Tibial artery (tissue), 4 donors: ENCODE measurements around the gene ZBTB17.
A peak's percentile ranks its signal among the peaks of the same experiment; 100 is the strongest.
"Not testable (repeated sequence)": the region's sequence is repeated elsewhere in the genome, so short reads cannot be mapped to it uniquely, and the experiment has no call there.

Experiments used
- DNase-seq, 2 donors: peaks; one replicate each; pipeline ENCODE4 v3.0.0-alpha.2; 2019
- H3K27ac ChIP-seq, 2 donors: fragments of 200-600 bp; sonication (generic) in 1 of 2; 1 replicate in 1 of 2; 2 replicates in 1 of 2; pipeline ENCODE4 v1.5.1; 2018 to 2019; ENCODE audit warnings: mild to moderate bottlenecking in 1 of 2
- H3K27me3 ChIP-seq, 2 donors: fragments of 200-600 bp; sonication (generic) in 1 of 2; one replicate each; pipeline versions ENCODE4 v1.5.1 to v1.6.0; 2016 to 2019
- H3K36me3 ChIP-seq, 3 donors: fragments of 200-600 bp; sonication (generic) in 2 of 3; one replicate each; pipeline ENCODE4 v1.5.1; 2016 to 2019; ENCODE audit warnings: mild to moderate bottlenecking in 2 of 3
- H3K4me1 ChIP-seq, 4 donors: fragments of 200-600 bp; sonication (generic) in 2 of 4; 1 replicate in 3 of 4; 2 replicates in 1 of 4; pipeline ENCODE4 v1.5.1; 2016 to 2019
- H3K4me3 ChIP-seq, 2 donors: fragments of 200-600 bp; sonication (generic) in 1 of 2; 1 replicate in 1 of 2; 2 replicates in 1 of 2; pipeline ENCODE4 v1.5.1; 2018 to 2019; ENCODE audit warnings: mild to moderate bottlenecking in 2 of 2
- H3K9me3 ChIP-seq, 3 donors: fragments of 200-600 bp; sonication (generic) in 1 of 3; one replicate each; pipeline ENCODE4 v1.5.1; 2016 to 2019
- intact Hi-C: fragments of 100-400 bp; cut with DNase I; formaldehyde crosslinking; loops from one replicate; pipeline ENCODE4 v1.15.0; 2023; ENCODE audit warnings: low total_unique reads
- TF ChIP-seq, protein P1 (sequence below), 2 experiments: fragments of 200-600 bp in 1 of 2; fragments of 450-650 bp in 1 of 2; IDR thresholded peaks; one replicate each; pipeline ENCODE4 v1.5.1; 2017 to 2019; ENCODE audit warnings: antibody characterized with exemption in 2 of 2, mild to moderate bottlenecking in 1 of 2, moderate library complexity in 1 of 2

Gene ZBTB17

DNA sequence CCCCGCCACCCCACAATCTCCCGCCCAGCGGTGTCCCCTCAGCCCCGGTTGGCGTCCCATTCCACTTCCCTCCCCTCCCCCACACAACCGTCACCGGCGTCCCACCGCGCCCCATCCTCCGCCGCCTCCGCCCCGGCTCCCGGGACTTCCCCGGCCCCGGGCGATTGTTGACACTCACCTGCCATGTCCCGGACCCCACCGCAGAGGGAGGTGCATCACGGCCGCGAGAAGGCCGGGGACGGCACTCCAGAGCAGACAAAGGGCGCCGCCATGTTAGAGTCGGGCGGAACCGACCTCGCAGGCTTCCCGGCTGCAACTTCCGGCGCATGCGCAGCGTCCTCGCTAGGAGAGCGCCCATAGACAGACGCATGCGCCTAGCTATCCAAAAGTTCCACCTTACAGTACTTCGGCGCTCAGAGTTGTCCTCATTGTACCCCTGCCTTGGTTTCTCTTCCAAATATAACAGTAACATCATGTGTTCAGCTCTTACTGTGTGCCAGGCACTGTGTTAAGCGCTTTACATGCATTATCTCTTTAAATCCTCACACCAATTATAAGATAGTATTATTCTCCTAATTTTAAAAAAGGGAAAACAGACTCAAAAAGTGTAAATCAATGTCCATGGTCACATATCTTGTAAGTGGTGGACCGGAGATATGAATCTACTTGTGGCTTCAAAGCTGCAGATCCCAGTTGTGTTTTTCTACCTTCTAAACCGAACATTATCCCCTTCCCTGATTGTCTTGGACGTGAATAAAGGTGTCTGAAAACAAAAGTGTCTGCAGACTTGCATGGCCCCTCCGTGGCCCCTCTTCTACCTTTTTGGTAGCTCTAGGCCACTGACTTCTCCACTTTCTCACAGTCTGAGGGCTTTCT, at the start of gene ZBTB17:
Gene ZBTB17 (minus strand): TSS at position 297 of the 876 bp plus-strand sequence. CDS start 27,606 bp downstream, outside the sequence.
- intact Hi-C loops: no loop called here
- TF ChIP-seq, protein P1, sequence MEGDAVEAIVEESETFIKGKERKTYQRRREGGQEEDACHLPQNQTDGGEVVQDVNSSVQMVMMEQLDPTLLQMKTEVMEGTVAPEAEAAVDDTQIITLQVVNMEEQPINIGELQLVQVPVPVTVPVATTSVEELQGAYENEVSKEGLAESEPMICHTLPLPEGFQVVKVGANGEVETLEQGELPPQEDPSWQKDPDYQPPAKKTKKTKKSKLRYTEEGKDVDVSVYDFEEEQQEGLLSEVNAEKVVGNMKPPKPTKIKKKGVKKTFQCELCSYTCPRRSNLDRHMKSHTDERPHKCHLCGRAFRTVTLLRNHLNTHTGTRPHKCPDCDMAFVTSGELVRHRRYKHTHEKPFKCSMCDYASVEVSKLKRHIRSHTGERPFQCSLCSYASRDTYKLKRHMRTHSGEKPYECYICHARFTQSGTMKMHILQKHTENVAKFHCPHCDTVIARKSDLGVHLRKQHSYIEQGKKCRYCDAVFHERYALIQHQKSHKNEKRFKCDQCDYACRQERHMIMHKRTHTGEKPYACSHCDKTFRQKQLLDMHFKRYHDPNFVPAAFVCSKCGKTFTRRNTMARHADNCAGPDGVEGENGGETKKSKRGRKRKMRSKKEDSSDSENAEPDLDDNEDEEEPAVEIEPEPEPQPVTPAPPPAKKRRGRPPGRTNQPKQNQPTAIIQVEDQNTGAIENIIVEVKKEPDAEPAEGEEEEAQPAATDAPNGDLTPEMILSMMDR (IDR thresholded peaks at IDR 0.05): no peak
- Histone ChIP-seq H3K9me3 (no peaks in the 10 kb centered on the region), H3K27me3 (no peaks in the 10 kb centered on the region), H3K4me1 (peaks cover 0 to 29% (median 17%) of the 10 kb centered on the region in 4 donors), H3K4me3 (peak within 1 kb of the TSS; percentile 70 to 97), H3K36me3 (peaks cover 0 to 18% (median 15%) of the 10 kb centered on the region in 3 donors), H3K27ac (peak within 1 kb of the TSS; percentile 71 to 83)
- DNase-seq: peak; percentile 92 to 95

DNA sequence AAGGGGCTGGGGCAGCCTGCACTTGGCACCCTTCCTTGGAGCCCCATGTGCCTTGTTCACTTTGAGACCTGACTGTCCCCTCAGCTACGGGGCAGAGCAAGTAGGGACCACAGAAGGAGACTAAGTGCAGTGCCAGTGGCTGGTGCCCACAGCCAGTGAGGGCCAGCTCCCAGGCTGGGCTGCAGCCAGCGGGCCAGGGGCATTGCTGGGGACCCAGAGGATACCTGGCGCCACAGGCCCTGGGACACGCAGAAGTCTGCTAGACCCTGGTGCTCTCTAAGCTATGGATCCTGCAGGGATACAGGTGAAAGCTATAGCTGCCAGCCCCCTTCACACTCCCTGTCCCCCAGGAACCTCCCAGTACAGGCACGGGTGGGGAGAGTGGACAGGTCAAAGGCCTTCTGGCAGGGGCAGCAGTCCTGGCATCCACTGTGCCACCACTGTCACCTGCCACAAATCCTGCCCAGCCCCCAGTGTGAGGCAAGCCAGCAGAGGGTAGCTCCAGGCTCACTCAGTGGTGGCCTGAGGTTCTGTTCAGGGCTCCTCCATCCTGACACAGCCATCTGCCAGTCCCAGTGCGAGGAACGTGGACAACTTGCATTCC, 47.3 kb upstream of the ZBTB17 start:
- TF ChIP-seq, protein P1 (IDR thresholded peaks at IDR 0.05): no peak
- Histone ChIP-seq H3K9me3 (no peaks in the 10 kb centered on the region), H3K27ac (no peak overlapping the region), H3K36me3 (no peaks in the 10 kb centered on the region), H3K4me3 (no peak overlapping the region), H3K27me3 (no peaks in the 10 kb centered on the region), H3K4me1 (peaks cover 9 to 37% (median 34%) of the 10 kb centered on the region in 4 donors)
- DNase-seq: no peak
- intact Hi-C loops: no loop called here

DNA sequence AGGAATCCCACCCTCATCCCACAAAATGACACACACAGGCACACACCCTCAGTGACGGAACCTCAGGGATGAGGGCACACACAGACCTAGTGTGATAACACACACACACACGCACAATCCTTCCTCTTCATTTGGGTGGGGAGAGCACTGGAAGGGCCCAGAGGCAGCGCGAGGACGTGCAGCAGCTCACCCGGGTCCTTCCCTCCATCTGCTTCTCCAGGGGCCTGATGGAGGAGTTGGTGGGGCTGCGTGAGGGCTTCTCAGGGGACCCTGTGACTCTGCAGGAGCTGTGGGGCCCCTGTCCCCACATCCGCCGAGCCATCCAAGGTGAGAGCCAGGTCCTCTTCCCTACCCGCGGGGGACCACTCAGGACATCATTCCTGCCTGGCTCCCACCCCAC, 46.5 kb upstream of the ZBTB17 start:
- Histone ChIP-seq H3K9me3 (no peaks in the 10 kb centered on the region), H3K36me3 (no peaks in the 10 kb centered on the region), H3K27me3 (no peaks in the 10 kb centered on the region), H3K4me1 (peaks cover 9 to 40% (median 36%) of the 10 kb centered on the region in 4 donors), H3K4me3 (no peak overlapping the region), H3K27ac (peak overlapping the region in 1 of 2 donors; percentile 99)
- DNase-seq: no peak
- TF ChIP-seq, protein P1 (IDR thresholded peaks at IDR 0.05): no peak
- intact Hi-C loops: no loop called here

DNA sequence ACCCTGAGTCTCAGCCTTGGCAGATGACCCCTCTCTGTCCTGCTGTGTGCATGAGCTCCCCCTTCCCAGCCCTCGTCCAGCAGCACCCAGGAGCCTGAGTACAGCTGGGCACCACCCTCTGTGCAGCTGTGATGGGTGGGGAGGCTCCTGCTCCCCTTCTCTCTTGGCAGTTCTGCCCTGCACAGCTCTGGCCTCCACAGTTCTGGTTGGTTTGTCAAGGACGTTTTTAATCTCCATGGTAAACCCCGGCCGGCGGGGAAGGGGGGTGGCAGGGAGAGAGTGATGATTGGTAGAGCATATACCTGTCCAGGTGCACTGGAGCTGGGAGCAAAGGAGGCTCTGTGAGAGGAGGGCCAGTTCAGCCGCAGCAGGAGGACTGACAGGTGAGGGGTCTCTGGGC, 45.8 kb upstream of the ZBTB17 start, which contains the start of gene CLCNKA:
Gene CLCNKA (plus strand): TSS at position 356 of the 400 bp plus-strand sequence. CDS start 584 bp downstream, outside the sequence.
- Histone ChIP-seq H3K36me3 (no peaks in the 10 kb centered on the region), H3K27ac (peak within 1 kb of the TSS; percentile 89 to 99), H3K4me1 (peaks cover 9 to 37% (median 29%) of the 10 kb centered on the region in 4 donors), H3K4me3 (no peak within 1 kb of the TSS), H3K27me3 (no peaks in the 10 kb centered on the region), H3K9me3 (no peaks in the 10 kb centered on the region)
- intact Hi-C loops: no loop called here
- no peak for DNase-seq
- TF ChIP-seq, protein P1 (IDR thresholded peaks at IDR 0.05): no peak

DNA sequence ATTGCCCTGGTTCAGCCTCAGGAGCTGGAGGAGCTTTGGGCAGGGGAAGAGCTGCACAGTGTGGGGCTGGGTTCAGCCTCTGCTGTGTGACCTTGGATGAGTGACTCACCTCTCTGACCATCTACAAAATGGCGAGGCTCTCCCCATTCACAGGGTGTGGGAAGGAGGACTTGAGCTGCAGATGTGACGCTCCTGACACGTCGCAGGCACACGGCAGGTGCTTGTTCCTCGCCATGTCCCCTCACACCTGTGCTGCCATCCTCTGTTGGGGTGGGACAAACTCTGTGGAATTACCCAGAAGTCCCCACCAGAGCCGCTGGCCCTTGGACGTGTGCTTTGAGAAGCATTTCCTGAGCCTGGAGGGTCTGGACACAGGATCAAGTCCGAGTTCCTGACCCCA, 45.0 kb upstream of the ZBTB17 start:
- DNase-seq, H3K9me3 ChIP-seq, H3K27me3 ChIP-seq, intact Hi-C loops, H3K36me3 ChIP-seq, H3K4me3 ChIP-seq: not testable (repeated sequence)
- H3K27ac ChIP-seq: peak overlapping the region; percentile 89 to 99
- H3K4me1 ChIP-seq: peaks cover 9 to 38% (median 33%) of the 10 kb centered on the region in 4 donors

DNA sequence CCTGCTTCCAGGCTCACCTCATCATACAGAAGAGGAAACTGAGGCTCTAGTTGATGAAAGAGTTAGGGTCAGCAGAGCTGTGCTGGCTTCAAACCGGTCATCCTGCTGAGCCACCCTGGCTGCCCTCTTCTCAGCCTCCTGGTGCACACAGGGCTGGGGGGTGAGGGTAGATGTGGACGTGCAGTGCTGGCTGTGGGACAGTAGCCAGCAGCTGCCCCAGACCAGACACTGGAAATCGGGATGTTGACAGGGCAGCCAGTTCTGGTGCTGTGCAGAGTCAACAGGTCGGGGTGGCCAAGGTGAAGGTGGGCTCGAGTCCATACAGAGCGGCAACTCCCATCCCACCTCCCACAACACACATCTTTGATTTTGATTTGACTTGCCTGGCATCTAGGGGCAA, 44.4 kb upstream of the ZBTB17 start:
- H3K9me3 ChIP-seq: no peaks in the 10 kb centered on the region
- TF ChIP-seq, protein P1 (IDR thresholded peaks at IDR 0.05): no peak
- peak overlapping the region; percentile 89 to 99 for H3K27ac ChIP-seq
- intact Hi-C loops: no loop called here
- H3K27me3 ChIP-seq: no peaks in the 10 kb centered on the region
- peaks cover 0 to 4% (median 0%) of the 10 kb centered on the region in 3 donors for H3K36me3 ChIP-seq
- DNase-seq: no peak
- no peak overlapping the region for H3K4me3 ChIP-seq
- H3K4me1 ChIP-seq: peaks cover 12 to 44% (median 38%) of the 10 kb centered on the region in 4 donors
